Esophagus mucosa (tissue), 1 donor: ENCODE results near the gene DCBLD1. TPM values are rescaled to one million over a fixed set of nuclear protein-coding genes. Genes with fewer than 3 reads are reported as not detected.
A peak's percentile ranks its signal among the peaks of the same experiment; 100 is the strongest.
"Not testable (repeated sequence)": the region's sequence is repeated elsewhere in the genome, so short reads cannot be mapped to it uniquely, and the experiment has no call there.

Source experiments
- ATAC-seq: fragments of 200-7000 bp; cut with Tn5 transposase; one replicate; pipeline ENCODE4 v1.9.1; 2020
- total RNA-seq: library from RNA; stranded (reverse); gene quantifications from one replicate; pipeline ENCODE4 v1.2.4, GENCODE V29; 2023
- donor health status: DM: yes; HTN: yes; CAD: no.

DCBLD1 gene
- total RNA-seq, 1 donor from 2014 or later, result 9.5 TPM

GRCh38 chr6:117502580-117502979, 20.1 kb downstream of the DCBLD1 start:
- no peak for ATAC-seq

GRCh38 chr6:117503211-117503610, 20.7 kb downstream of the DCBLD1 start:
- peak; percentile 59 for ATAC-seq

GRCh38 chr6:117504478-117505144, 22.1 kb downstream of the DCBLD1 start:
- no peak for ATAC-seq

- no peak for ATAC-seq
These were observed 22.8 kb downstream of the DCBLD1 start for GRCh38 chr6:117505311-117505710.

- no peak for ATAC-seq
These were observed 23.8 kb downstream of the DCBLD1 start for GRCh38 chr6:117506180-117506835.

- no peak for ATAC-seq
These were observed 24.4 kb downstream of the DCBLD1 start for GRCh38 chr6:117506907-117507306.

- ATAC-seq, result peak; percentile 32
These were observed 26.0 kb downstream of the DCBLD1 start for GRCh38 chr6:117508450-117508971.

- ATAC-seq, result no peak
These were observed 26.5 kb downstream of the DCBLD1 start for GRCh38 chr6:117509021-117509420.

- ATAC-seq, result peak; percentile 44
These were observed 29.8 kb downstream of the DCBLD1 start for GRCh38 chr6:117512056-117512828.

GRCh38 chr6:117512987-117513573, 30.6 kb downstream of the DCBLD1 start:
- no peak for ATAC-seq

- no peak for ATAC-seq
These were observed 31.4 kb downstream of the DCBLD1 start for GRCh38 chr6:117513778-117514365.

- no peak for ATAC-seq
These were observed 32.2 kb downstream of the DCBLD1 start for GRCh38 chr6:117514655-117515054.

GRCh38 chr6:117515326-117515725, 32.9 kb downstream of the DCBLD1 start:
- ATAC-seq, result no peak

- ATAC-seq, result not testable (repeated sequence)
These were observed 35.5 kb downstream of the DCBLD1 start for GRCh38 chr6:117517995-117518394.

GRCh38 chr6:117518870-117519269, 36.4 kb downstream of the DCBLD1 start:
- ATAC-seq, result no peak

GRCh38 chr6:117520603-117521395, 38.3 kb downstream of the DCBLD1 start:
- ATAC-seq, result no peak

GRCh38 chr6:117521791-117522502, 39.5 kb downstream of the DCBLD1 start:
- no peak for ATAC-seq

- no peak for ATAC-seq
These were observed 43.1 kb downstream of the DCBLD1 start for GRCh38 chr6:117525607-117526006.

- ATAC-seq, result no peak
These were observed 48.2 kb downstream of the DCBLD1 start for GRCh38 chr6:117530467-117531242.

GRCh38 chr6:117531346-117531745, 48.9 kb downstream of the DCBLD1 start:
- ATAC-seq, result no peak
